H1 (cell line): ENCODE data around the gene EHBP1. TPM values are rescaled to one million over a fixed set of nuclear protein-coding genes. Genes with fewer than 3 reads are reported as not detected.

Source experiments
- CHD1 ChIP-seq: IDR thresholded peaks from 2 replicates; pipeline ENCODE4 v1.6.1; 2012; ENCODE audit warnings: low read depth, low read length, improper control_type of control experiment
- CTBP2 ChIP-seq: IDR thresholded peaks from 2 replicates; pipeline ENCODE4 v1.7.0; 2011; ENCODE audit warnings: borderline replicate concordance, mild to moderate bottlenecking, moderate library complexity, mixed read lengths, low read length; ENCODE audit not compliant: insufficient read depth, insufficient read length
- FOSL1 ChIP-seq: IDR thresholded peaks from 2 replicates; pipeline ENCODE4 v1.6.1; 2011; ENCODE audit warnings: mild to moderate bottlenecking, low read depth, low read length, moderate library complexity; ENCODE audit not compliant: insufficient read depth
- HDAC6 ChIP-seq: IDR thresholded peaks from one replicate; pipeline ENCODE4 v1.7.1; 2012; ENCODE audit warnings: low read depth, mild to moderate bottlenecking, inconsistent platforms, low read length, moderate library complexity
- KDM5A ChIP-seq: fragments of 200-600 bp; IDR thresholded peaks from 2 replicates; pipeline ENCODE4 v1.7.1; 2012; ENCODE audit warnings: mild to moderate bottlenecking, low read length, inconsistent platforms, mixed read lengths
- NANOG ChIP-seq: IDR thresholded peaks from 2 replicates; pipeline ENCODE4 v1.6.1; 2011; ENCODE audit warnings: low read length, low read depth, mild to moderate bottlenecking, inconsistent platforms; ENCODE audit not compliant: insufficient read depth, poor library complexity, severe bottlenecking
- RNF2 ChIP-seq: fragments of 200-900, 300-1000 bp; sonication (generic); IDR thresholded peaks from 2 replicates; pipeline ENCODE4 v1.7.1; 2016; ENCODE audit warnings: borderline replicate concordance, low read depth, mild to moderate bottlenecking, antibody characterized with exemption, low read length; ENCODE audit not compliant: poor library complexity, severe bottlenecking; ENCODE audit errors: missing control alignments
- SAP30 ChIP-seq: fragments of 300-600 bp; sonication (generic); IDR thresholded peaks from 2 replicates; pipeline ENCODE4 v1.7.1; 2012; ENCODE audit warnings: low read length, moderate library complexity, mild to moderate bottlenecking, inconsistent platforms; ENCODE audit not compliant: insufficient read depth, insufficient replicate concordance
- SIN3A ChIP-seq, 2 experiments: IDR thresholded peaks in 1 of 2; conservative IDR thresholded peaks in 1 of 2; 2 replicates each; pipeline ENCODE4 v1.6.1; 2011 to 2012; ENCODE audit warnings: low read length in 2 of 2, improper control_type of control experiment in 1 of 2, low read depth in 1 of 2, mild to moderate bottlenecking in 1 of 2
- SP1 ChIP-seq: IDR thresholded peaks from 2 replicates; pipeline ENCODE4 v1.6.1; 2011; ENCODE audit warnings: low read depth, low read length
- polyA plus RNA-seq, 7 experiments: library from polyadenylated mRNA; depleted of rRNA in 3 of 7; stranded (reverse) in 5 of 7; unstranded in 2 of 7; fragments of >200 nt in 5 of 7; fragments of 200-250 nt in 2 of 7; gene quantifications; 1 replicate in 5 of 7; 2 replicates in 1 of 7; 4 replicates in 1 of 7; pipeline versions ENCODE4 v1.2.1 to v1.2.3, GENCODE V29; 2011 to 2013; ENCODE audit warnings: missing spikeins in 2 of 7, mixed read lengths in 2 of 7
- total RNA-seq: library from RNA; stranded (reverse); fragmentation: NEBNext Ultra II Directional; extraction: Animal tissue kit (Norgen Biotek cat#: 25700); gene quantifications from 2 replicates; pipeline ENCODE4 v1.2.1, GENCODE V29; 2021
- TF ChIP-seq, protein P1 (sequence below): fragments of 300-600 bp; sonication (generic); IDR thresholded peaks from 2 replicates; pipeline ENCODE4 v1.7.1; 2012; ENCODE audit warnings: low read length, moderate library complexity, mild to moderate bottlenecking, inconsistent platforms; ENCODE audit not compliant: insufficient replicate concordance

EHBP1 gene
- total and polyA plus RNA-seq, 2 of the 8 experiments (the other 6 are each of a cell fraction or from before 2014, with no cell fraction given), result 12.0 to 64.1 TPM

DNA sequence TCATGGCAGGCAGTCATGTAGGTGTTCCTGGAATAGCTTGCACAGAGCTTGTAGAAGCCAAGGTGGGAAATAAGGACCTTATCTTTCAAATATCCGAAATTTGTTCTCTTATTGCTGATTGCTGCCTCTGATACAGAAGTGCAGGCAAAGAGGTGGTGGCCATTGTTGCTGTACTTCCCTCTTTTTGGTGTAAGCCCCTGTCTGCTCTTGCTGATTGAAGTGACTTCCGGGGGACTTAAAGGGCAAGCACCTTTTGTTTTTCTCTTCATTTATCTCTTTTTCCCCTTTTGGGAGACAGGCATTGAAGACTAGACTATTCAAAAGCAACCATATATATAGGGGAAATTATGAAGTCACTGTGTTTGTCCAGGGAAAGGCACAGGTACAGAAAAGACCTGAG, 213.5 kb downstream of the EHBP1 start (continued):
- TF ChIP-seq, protein P1, sequence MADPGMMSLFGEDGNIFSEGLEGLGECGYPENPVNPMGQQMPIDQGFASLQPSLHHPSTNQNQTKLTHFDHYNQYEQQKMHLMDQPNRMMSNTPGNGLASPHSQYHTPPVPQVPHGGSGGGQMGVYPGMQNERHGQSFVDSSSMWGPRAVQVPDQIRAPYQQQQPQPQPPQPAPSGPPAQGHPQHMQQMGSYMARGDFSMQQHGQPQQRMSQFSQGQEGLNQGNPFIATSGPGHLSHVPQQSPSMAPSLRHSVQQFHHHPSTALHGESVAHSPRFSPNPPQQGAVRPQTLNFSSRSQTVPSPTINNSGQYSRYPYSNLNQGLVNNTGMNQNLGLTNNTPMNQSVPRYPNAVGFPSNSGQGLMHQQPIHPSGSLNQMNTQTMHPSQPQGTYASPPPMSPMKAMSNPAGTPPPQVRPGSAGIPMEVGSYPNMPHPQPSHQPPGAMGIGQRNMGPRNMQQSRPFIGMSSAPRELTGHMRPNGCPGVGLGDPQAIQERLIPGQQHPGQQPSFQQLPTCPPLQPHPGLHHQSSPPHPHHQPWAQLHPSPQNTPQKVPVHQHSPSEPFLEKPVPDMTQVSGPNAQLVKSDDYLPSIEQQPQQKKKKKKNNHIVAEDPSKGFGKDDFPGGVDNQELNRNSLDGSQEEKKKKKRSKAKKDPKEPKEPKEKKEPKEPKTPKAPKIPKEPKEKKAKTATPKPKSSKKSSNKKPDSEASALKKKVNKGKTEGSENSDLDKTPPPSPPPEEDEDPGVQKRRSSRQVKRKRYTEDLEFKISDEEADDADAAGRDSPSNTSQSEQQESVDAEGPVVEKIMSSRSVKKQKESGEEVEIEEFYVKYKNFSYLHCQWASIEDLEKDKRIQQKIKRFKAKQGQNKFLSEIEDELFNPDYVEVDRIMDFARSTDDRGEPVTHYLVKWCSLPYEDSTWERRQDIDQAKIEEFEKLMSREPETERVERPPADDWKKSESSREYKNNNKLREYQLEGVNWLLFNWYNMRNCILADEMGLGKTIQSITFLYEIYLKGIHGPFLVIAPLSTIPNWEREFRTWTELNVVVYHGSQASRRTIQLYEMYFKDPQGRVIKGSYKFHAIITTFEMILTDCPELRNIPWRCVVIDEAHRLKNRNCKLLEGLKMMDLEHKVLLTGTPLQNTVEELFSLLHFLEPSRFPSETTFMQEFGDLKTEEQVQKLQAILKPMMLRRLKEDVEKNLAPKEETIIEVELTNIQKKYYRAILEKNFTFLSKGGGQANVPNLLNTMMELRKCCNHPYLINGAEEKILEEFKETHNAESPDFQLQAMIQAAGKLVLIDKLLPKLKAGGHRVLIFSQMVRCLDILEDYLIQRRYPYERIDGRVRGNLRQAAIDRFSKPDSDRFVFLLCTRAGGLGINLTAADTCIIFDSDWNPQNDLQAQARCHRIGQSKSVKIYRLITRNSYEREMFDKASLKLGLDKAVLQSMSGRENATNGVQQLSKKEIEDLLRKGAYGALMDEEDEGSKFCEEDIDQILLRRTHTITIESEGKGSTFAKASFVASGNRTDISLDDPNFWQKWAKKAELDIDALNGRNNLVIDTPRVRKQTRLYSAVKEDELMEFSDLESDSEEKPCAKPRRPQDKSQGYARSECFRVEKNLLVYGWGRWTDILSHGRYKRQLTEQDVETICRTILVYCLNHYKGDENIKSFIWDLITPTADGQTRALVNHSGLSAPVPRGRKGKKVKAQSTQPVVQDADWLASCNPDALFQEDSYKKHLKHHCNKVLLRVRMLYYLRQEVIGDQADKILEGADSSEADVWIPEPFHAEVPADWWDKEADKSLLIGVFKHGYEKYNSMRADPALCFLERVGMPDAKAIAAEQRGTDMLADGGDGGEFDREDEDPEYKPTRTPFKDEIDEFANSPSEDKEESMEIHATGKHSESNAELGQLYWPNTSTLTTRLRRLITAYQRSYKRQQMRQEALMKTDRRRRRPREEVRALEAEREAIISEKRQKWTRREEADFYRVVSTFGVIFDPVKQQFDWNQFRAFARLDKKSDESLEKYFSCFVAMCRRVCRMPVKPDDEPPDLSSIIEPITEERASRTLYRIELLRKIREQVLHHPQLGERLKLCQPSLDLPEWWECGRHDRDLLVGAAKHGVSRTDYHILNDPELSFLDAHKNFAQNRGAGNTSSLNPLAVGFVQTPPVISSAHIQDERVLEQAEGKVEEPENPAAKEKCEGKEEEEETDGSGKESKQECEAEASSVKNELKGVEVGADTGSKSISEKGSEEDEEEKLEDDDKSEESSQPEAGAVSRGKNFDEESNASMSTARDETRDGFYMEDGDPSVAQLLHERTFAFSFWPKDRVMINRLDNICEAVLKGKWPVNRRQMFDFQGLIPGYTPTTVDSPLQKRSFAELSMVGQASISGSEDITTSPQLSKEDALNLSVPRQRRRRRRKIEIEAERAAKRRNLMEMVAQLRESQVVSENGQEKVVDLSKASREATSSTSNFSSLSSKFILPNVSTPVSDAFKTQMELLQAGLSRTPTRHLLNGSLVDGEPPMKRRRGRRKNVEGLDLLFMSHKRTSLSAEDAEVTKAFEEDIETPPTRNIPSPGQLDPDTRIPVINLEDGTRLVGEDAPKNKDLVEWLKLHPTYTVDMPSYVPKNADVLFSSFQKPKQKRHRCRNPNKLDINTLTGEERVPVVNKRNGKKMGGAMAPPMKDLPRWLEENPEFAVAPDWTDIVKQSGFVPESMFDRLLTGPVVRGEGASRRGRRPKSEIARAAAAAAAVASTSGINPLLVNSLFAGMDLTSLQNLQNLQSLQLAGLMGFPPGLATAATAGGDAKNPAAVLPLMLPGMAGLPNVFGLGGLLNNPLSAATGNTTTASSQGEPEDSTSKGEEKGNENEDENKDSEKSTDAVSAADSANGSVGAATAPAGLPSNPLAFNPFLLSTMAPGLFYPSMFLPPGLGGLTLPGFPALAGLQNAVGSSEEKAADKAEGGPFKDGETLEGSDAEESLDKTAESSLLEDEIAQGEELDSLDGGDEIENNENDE, result no peak
- TF ChIP-seq FOSL1, result no peak
- TF ChIP-seq HDAC6, result no peak
- no peak for TF ChIP-seq KDM5A
- TF ChIP-seq CHD1, result no peak
- TF ChIP-seq NANOG, result no peak
- TF ChIP-seq SIN3A (conservative IDR thresholded peaks at IDR 0.05 in 1 of 2, IDR thresholded peaks at IDR 0.05 in 1 of 2; ENCODE audit: low read depth in 1 of 2, low read length in 2 of 2), result no peak
- no peak for TF ChIP-seq SP1
- TF ChIP-seq SAP30, result no peak
- no peak for TF ChIP-seq CTBP2
- TF ChIP-seq RNF2, result no peak
